Right cardiac atrium (tissue), 5 donors: Measurements from ENCODE around the gene LMNA. TPM values are rescaled to one million over a fixed set of nuclear protein-coding genes. Genes with fewer than 3 reads are reported as not detected.
"Not testable (repeated sequence)": the region's sequence is repeated elsewhere in the genome, so short reads cannot be mapped to it uniquely, and the experiment has no call there.

Experiments used
- ATAC-seq, 2 donors: fragments of 200-7000 bp; cut with Tn5 transposase; one replicate each; pipeline versions ENCODE4 v1.8.0 to v1.9.1; 2020; ENCODE audit warnings: moderate library complexity in 2 of 2, mild to moderate bottlenecking in 1 of 2
- DNase-seq, 3 donors: peaks; one replicate each; pipeline ENCODE4 v3.0.0-alpha.2; 2020
- H3K27ac ChIP-seq: one replicate; pipeline ENCODE4 v1.5.1; 2013; ENCODE audit warnings: mild to moderate bottlenecking, low read length, control low read depth, moderate library complexity
- H3K27me3 ChIP-seq: one replicate; pipeline ENCODE4 v1.6.1; 2013; ENCODE audit not compliant: control insufficient read depth, insufficient read depth
- H3K4me1 ChIP-seq: one replicate; pipeline ENCODE4 v1.6.1; 2013; ENCODE audit warnings: low read length; ENCODE audit not compliant: control insufficient read depth, insufficient read depth
- H3K4me3 ChIP-seq: one replicate; pipeline ENCODE4 v1.5.1; 2013; ENCODE audit warnings: low read length, control low read depth
- H3K9me3 ChIP-seq: one replicate; pipeline ENCODE4 v1.6.1; 2013; ENCODE audit warnings: low read length; ENCODE audit not compliant: control insufficient read depth
- WGBS: extraction: QIAGEN DNeasy Blood & Tissue Kit; methylation state at CpG from one replicate; pipeline ENCODE4 v1.1.7; 2013; 5-methylcytosine and 5-hydroxymethylcytosine counted together
- intact Hi-C, 4 donors: fragments of 100-400 bp; cut with DNase I; formaldehyde crosslinking; loops; one replicate each; pipeline versions ENCODE4 v1.11.0 to v1.14.0; 2022 to 2023
- long read RNA-seq, 4 donors: library from polyadenylated mRNA; unstranded; transcript quantifications; one replicate each; pipeline ENCODE4 v2.0.0, GENCODE V29; 2020 to 2021
- polyA plus RNA-seq: library from polyadenylated mRNA; stranded (reverse); fragments of 200-250 nt; gene quantifications from one replicate; pipeline ENCODE4 v1.2.3, GENCODE V29; 2013
- total RNA-seq, 4 donors: library from RNA; stranded (reverse); fragmentation: NEBNext Ultra II Directional; extraction: Animal tissue kit (Norgen Biotek cat#: 25700); gene quantifications; one replicate each; pipeline ENCODE4 v1.2.1, GENCODE V29; 2021
- donor health status: healthy with polysubstance abuse.
- donor health status: DM: no; HTN: yes; CAD: no.
- donor health status: DM: no; HTN: no; CAD: no.
- donor health status: DM: no; HTN: yes; CAD: no; lungs with severe emphysema.
- donor health status: DM: yes; HTN: yes; CAD: no.

Gene LMNA
- total RNA-seq (100 to 1,000 TPM; 238 to 451 (median 281) TPM), polyA plus RNA-seq (247 TPM)
- long read RNA-seq, donor 1, transcript LMNA-201 (11 exons, 3,137 nt): minor isoform, 5 of 835 reads
- long read RNA-seq, donor 1, transcript LMNA-206 (12 exons, 3,190 nt): major isoform, 226 of 835 reads
- long read RNA-seq, donor 1, partial matches to known transcripts: 573 of 835 reads
- long read RNA-seq, donor 1, other reads (novel, unspliced or antisense): 28 of 835 reads
- long read RNA-seq, donor 2, transcript LMNA-206 (12 exons, 3,190 nt): major isoform, 192 of 476 reads
- long read RNA-seq, donor 2, partial matches to known transcripts: 264 of 476 reads
- long read RNA-seq, donor 2, other reads (novel, unspliced or antisense): 17 of 476 reads
- long read RNA-seq, donor 3, transcript LMNA-201 (11 exons, 3,137 nt): minor isoform, 11 of 2,132 reads
- long read RNA-seq, donor 3, transcript LMNA-206 (12 exons, 3,190 nt): major isoform, 689 of 2,132 reads
- long read RNA-seq, donor 3, partial matches to known transcripts: 1,308 of 2,132 reads
- long read RNA-seq, donor 3, other reads (novel, unspliced or antisense): 122 of 2,132 reads
- long read RNA-seq, donor 4, transcript LMNA-206 (12 exons, 3,190 nt): major isoform, 98 of 365 reads
- long read RNA-seq, donor 4, partial matches to known transcripts: 250 of 365 reads
- long read RNA-seq, donor 4, other reads (novel, unspliced or antisense): 15 of 365 reads

GRCh38 chr1:156114101-156114918 is at the start of gene LMNA:
TSS of gene LMNA (plus strand) at chr1:156114711. CDS start at chr1:156114919, 208 bp downstream.
- intact Hi-C loops: no loop called here
- ATAC-seq (peak; percentile 93 to 94), DNase-seq (peak; percentile 95 to 97 (median 96))
- H3K27me3 ChIP-seq: no peaks in the 10 kb centered on the region
- H3K27ac ChIP-seq: peak within 1 kb of the TSS; percentile 99
- H3K4me1 ChIP-seq: peaks cover 5% of the 10 kb centered on the region
- WGBS: 2% methylated on average over 37 of the region's 37 CpGs
- peak within 1 kb of the TSS; percentile 97 for H3K4me3 ChIP-seq
- no peaks in the 10 kb centered on the region for H3K9me3 ChIP-seq

GRCh38 chr1:156065212-156065611 is 49.3 kb upstream of the LMNA start:
- Histone ChIP-seq H3K4me3 (no peak overlapping the region), H3K4me1 (no peaks in the 10 kb centered on the region), H3K27ac (no peak overlapping the region), H3K9me3 (no peaks in the 10 kb centered on the region), H3K27me3 (no peaks in the 10 kb centered on the region)
- DNase-seq (no peak), ATAC-seq (no peak)
- 94% methylated on average over 3 of the region's 3 CpGs for WGBS
- intact Hi-C loops: no loop called here

GRCh38 chr1:156065871-156066270 is 48.6 kb upstream of the LMNA start:
- H3K27me3 ChIP-seq: no peaks in the 10 kb centered on the region
- H3K27ac ChIP-seq: no peak overlapping the region
- ATAC-seq (no peak), DNase-seq (no peak)
- no peak overlapping the region for H3K4me3 ChIP-seq
- WGBS: 74% methylated on average over 16 of the region's 16 CpGs
- no peaks in the 10 kb centered on the region for H3K9me3 ChIP-seq
- intact Hi-C loops: no loop called here
- H3K4me1 ChIP-seq: no peaks in the 10 kb centered on the region

- no peak overlapping the region for H3K4me3 ChIP-seq
- 78% methylated on average over 2 of the region's 2 CpGs for WGBS
- no peaks in the 10 kb centered on the region for H3K4me1 ChIP-seq
- ATAC-seq (no peak), DNase-seq (peak in 1 of 3 donors; percentile 3)
- no peaks in the 10 kb centered on the region for H3K9me3 ChIP-seq
- H3K27me3 ChIP-seq: no peaks in the 10 kb centered on the region
- H3K27ac ChIP-seq: no peak overlapping the region
- intact Hi-C loops: no loop called here
Measured at GRCh38 chr1:156067262-156067661, 47.2 kb upstream of the LMNA start.

- 63% methylated on average over 3 of the region's 3 CpGs for whole genome bisulfite sequencing
Measured at GRCh38 chr1:156069490-156070455, 44.7 kb upstream of the LMNA start.

GRCh38 chr1:156070548-156070947 is 44.0 kb upstream of the LMNA start:
- Histone ChIP-seq H3K4me1 (no peaks in the 10 kb centered on the region), H3K4me3 (no peak overlapping the region), H3K27ac (no peak overlapping the region), H3K9me3 (no peaks in the 10 kb centered on the region), H3K27me3 (no peaks in the 10 kb centered on the region)
- DNase-seq (peak in 2 of 3 donors; percentile 35 to 37), ATAC-seq (no peak)
- intact Hi-C loops: no loop called here
- WGBS: 44% methylated on average over 4 of the region's 4 CpGs

More at GRCh38 chr1:156069490-156070455, 44.7 kb upstream of the LMNA start:
- H3K27ac ChIP-seq: no peak overlapping the region
- no peaks in the 10 kb centered on the region for H3K9me3 ChIP-seq
- H3K4me1 ChIP-seq: no peaks in the 10 kb centered on the region
- H3K4me3 ChIP-seq: no peak overlapping the region
- no peaks in the 10 kb centered on the region for H3K27me3 ChIP-seq
- intact Hi-C loops: no loop called here
- peak in 2 of 3 donors; percentile 5 to 19 for DNase-seq
- ATAC-seq: no peak

- intact Hi-C loops, H3K4me3 ChIP-seq, ATAC-seq, H3K4me1 ChIP-seq, H3K9me3 ChIP-seq, H3K27ac ChIP-seq, H3K27me3 ChIP-seq: not testable (repeated sequence)
- DNase-seq: peak in 2 of 3 donors; percentile 1 to 3
- WGBS: 86% methylated on average over 7 of the region's 7 CpGs
Measured at GRCh38 chr1:156071332-156071816, 43.1 kb upstream of the LMNA start.

GRCh38 chr1:156072251-156072650 is 42.3 kb upstream of the LMNA start:
- H3K27ac ChIP-seq: no peak overlapping the region
- H3K4me1 ChIP-seq: no peaks in the 10 kb centered on the region
- no peaks in the 10 kb centered on the region for H3K27me3 ChIP-seq
- no peak for ATAC-seq
- H3K9me3 ChIP-seq: no peaks in the 10 kb centered on the region
- H3K4me3 ChIP-seq: no peak overlapping the region
- intact Hi-C loops: no loop called here
- WGBS: 59% methylated on average over 6 of the region's 6 CpGs
- DNase-seq: peak in 2 of 3 donors; percentile 8 to 10

GRCh38 chr1:156073110-156073687 is 41.3 kb upstream of the LMNA start:
- Histone ChIP-seq H3K4me1 (no peaks in the 10 kb centered on the region), H3K4me3 (no peak overlapping the region), H3K9me3 (no peaks in the 10 kb centered on the region), H3K27me3 (no peaks in the 10 kb centered on the region), H3K27ac (no peak overlapping the region)
- 32% methylated on average over 1 of the region's 1 CpG for WGBS
- ATAC-seq (no peak), DNase-seq (peak in 2 of 3 donors; percentile 3 to 13)
- intact Hi-C loops: no loop called here
